HFF-Myc (cell line): Measurements from ENCODE around the gene FOXM1.

Experiments
- DNase-seq: peaks from one replicate; pipeline ENCODE4 v3.0.0-alpha.2; 2011; ENCODE audit warnings: low read depth; ENCODE audit errors: extremely low read depth
- H3K4me3 ChIP-seq: replicated peaks from 2 replicates; pipeline ENCODE4 v1.5.1; 2011; ENCODE audit warnings: low read depth, mild to moderate bottlenecking, control low read depth, low read length
- TF ChIP-seq, protein P1 (sequence below): IDR thresholded peaks from 2 replicates; pipeline ENCODE4 v1.5.1; 2012; ENCODE audit warnings: mild to moderate bottlenecking, low read depth, low read length, control low read depth; ENCODE audit errors: missing control alignments

FOXM1 gene

DNA sequence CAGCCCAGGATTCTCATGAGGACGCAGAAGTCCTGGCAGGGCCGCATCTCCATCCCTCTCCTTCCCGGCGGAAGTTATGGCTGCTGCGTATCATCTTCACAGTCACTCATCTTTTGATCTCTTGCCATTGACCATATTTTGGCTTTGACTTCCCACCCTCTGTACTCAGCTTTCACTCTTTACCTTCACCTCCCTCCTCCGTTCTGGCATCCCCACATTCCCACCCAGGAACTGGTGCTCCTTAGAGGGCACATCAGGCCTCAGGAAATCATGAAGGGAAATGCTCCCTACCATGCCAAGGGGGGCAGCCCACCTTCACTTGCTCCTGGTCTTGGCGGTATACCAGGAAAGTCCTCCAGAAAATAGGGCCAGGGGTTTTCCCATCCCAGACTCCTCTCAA, 21.4 kb downstream of the FOXM1 start:
- no peak for DNase-seq
- TF ChIP-seq, protein P1, sequence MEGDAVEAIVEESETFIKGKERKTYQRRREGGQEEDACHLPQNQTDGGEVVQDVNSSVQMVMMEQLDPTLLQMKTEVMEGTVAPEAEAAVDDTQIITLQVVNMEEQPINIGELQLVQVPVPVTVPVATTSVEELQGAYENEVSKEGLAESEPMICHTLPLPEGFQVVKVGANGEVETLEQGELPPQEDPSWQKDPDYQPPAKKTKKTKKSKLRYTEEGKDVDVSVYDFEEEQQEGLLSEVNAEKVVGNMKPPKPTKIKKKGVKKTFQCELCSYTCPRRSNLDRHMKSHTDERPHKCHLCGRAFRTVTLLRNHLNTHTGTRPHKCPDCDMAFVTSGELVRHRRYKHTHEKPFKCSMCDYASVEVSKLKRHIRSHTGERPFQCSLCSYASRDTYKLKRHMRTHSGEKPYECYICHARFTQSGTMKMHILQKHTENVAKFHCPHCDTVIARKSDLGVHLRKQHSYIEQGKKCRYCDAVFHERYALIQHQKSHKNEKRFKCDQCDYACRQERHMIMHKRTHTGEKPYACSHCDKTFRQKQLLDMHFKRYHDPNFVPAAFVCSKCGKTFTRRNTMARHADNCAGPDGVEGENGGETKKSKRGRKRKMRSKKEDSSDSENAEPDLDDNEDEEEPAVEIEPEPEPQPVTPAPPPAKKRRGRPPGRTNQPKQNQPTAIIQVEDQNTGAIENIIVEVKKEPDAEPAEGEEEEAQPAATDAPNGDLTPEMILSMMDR, result no peak
- H3K4me3 ChIP-seq, result no peak overlapping the region

DNA sequence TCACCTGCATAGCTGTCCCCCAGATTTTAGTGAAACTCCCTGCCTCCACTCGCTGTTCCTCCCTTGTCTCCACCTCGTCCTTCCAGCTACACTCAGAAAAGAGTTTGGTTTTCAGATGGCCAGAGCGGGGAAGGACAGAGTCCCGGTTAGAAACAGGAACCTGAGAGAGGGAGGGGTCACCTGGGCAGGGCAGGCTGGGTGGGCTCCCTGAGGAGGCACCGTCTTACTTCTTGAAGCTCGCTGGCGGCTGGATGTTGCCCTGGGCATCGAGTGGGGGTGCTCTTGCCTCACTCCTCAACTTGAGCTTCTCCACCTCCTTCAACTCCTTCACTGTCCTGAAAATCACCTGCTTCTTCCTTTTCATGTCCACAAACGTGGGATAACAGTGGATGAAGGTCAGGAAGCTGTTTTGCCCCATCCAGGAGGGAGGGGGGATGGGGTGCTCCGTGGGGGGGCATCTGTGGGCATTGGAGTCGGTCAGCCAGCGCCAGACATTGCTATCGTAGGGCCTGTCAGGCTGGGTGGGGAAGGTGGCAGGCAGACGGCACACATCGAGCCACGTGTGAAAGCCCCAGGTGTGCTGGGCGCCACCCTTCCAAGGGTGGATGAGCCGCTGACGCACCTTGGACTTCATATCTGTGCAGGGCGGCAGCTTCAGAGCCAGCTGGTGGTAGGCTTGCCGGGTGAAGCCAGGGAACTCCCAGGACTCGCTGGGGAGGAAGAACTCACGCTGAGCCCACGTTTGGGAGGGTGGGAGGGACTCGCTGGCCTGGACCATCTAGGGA, 22.1 kb downstream of the FOXM1 start:
- no peak for DNase-seq
- TF ChIP-seq, protein P1, result no peak
- H3K4me3 ChIP-seq, result no peak overlapping the region

DNA sequence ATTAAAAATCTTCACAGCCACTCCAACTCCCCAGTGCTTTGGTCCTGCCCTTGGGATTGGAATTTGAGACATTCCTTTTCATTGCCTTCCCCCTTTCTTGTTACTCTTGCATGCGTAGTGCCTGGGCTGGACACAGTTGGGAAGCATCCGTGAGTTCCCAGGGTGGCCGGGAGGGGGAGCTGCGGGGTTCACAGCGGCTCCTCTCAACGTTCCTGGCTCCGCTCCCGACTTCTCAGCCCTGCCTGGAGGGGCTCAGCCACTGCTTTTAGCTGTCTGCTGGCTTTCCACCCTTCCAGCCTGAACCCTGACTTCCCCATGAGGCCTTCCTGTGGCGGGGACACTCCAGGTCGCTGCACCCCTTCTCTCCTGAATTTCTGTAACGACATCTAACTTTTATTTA, 23.3 kb downstream of the FOXM1 start:
- TF ChIP-seq, protein P1, result peak; percentile 94
- DNase-seq, result peak; percentile 47
- no peak overlapping the region for H3K4me3 ChIP-seq

DNA sequence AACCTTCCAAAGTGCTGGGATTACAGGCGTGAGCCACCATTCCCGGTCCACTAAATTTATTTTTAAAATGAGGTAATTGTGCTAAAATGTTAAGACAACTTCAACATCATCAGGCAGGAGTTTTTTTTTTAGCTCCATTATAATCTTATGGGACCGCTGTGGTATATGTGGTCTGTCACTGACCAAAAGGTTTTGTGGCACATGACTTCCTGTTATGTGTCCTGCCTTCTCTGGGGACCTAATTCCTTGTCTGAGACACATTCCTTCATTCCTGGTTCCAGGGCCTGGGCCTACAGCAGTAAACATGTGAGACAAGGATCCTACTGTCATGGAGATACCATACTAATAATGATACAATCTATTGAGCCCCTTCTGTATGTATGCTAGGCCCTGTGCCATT, 25.0 kb downstream of the FOXM1 start:
- TF ChIP-seq, protein P1, result no peak
- H3K4me3 ChIP-seq, result no peak overlapping the region
- DNase-seq, result no peak

DNA sequence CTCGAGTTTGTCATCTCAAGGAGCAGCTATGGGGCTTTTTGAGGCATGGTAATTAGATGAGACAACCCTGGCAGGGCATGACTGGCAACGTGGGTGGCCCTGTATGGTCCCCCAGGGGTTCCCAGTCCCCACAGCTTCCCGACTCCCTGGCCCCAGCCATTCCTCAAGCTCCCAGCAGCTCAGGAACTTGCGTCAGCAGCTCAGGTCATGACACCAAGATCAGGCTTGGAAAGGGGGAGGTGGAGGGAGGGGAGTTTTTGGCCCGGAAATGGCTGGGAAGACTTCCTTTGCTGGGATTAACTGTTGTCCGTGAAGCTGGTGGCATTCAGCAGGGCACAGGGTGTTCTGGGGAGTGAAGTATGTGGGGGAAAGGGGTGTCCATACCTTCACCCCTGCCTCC, 31.7 kb downstream of the FOXM1 start:
- peak; percentile 44 for DNase-seq
- TF ChIP-seq, protein P1, result no peak
- no peak overlapping the region for H3K4me3 ChIP-seq

DNA sequence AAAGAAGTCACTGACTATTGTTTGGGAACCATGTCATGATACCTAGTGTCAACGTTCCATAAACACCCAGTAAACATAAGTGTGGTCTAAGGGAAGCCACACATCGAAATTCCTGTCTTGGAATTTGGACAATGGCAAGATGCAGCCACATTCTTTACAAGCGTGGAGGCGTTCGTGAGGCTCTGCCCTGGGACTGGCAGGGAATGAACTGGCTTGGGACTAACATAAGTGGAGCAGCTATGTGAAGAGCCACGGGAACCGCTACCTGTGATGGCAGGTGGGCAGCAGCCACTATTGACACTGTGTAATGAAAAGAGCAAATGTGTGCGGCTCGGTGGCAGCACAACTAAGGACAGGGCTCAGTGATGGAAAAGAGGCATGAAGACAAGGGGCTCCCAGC, 32.2 kb downstream of the FOXM1 start:
- no peak for DNase-seq
- TF ChIP-seq, protein P1, result no peak
- H3K4me3 ChIP-seq, result no peak overlapping the region

DNA sequence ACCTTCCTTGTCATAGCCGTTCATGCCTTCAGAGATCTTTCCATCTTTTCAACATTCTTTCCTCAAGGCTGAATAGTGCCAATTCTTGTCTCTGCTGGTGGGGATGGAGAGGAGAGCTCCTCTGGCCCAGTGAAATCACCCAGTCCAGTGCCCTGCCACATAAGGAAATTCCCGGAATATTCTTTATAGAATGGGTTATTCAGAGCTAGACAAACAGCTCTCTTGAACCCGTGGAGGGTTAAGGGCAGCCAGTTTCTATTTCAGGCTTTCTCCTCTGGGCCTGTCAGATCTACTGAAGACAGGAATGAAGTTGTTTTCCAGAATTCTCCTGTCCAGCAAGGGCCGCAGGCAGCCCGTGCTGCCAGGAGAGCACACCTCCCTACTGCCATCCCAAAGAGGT, 34.0 kb downstream of the FOXM1 start:
- H3K4me3 ChIP-seq, result no peak overlapping the region
- TF ChIP-seq, protein P1, result no peak
- DNase-seq, result no peak
